DMS 273 treated with DMSO at 0.1 percent for 48 hours (cell line): ENCODE data around the gene NKX6-1.

Experiments
- DNase-seq: peaks from one replicate; lab custom pipeline; 2025; lab: John Stamatoyannopoulos, UW

Gene NKX6-1

GRCh38 chr4:84498935-84499623 lies at the start of gene NKX6-1:
TSS of gene NKX6-1 (minus strand) at chr4:84499292. CDS start at chr4:84498228, 1,064 bp downstream.
- peak; percentile 67 for DNase-seq

- DNase-seq, result no peak
Observed at GRCh38 chr4:84547211-84547610, 48.1 kb upstream of the NKX6-1 start.

GRCh38 chr4:84545093-84545492 lies 46.0 kb upstream of the NKX6-1 start:
- no peak for DNase-seq

GRCh38 chr4:84535901-84536300 lies 36.8 kb upstream of the NKX6-1 start:
- DNase-seq, result no peak

GRCh38 chr4:84531689-84532088 lies 32.6 kb upstream of the NKX6-1 start:
- no peak for DNase-seq

GRCh38 chr4:84530871-84531270 lies 31.8 kb upstream of the NKX6-1 start:
- DNase-seq, result no peak

- DNase-seq, result no peak
Observed at GRCh38 chr4:84530454-84530853, 31.4 kb upstream of the NKX6-1 start.

GRCh38 chr4:84529169-84529751 lies 30.2 kb upstream of the NKX6-1 start:
- no peak for DNase-seq

- DNase-seq, result no peak
Observed at GRCh38 chr4:84527391-84527790, 28.3 kb upstream of the NKX6-1 start.

- no peak for DNase-seq
Observed at GRCh38 chr4:84515075-84515474, 16.0 kb upstream of the NKX6-1 start.

GRCh38 chr4:84512277-84512676 lies 13.2 kb upstream of the NKX6-1 start:
- no peak for DNase-seq

- DNase-seq, result no peak
Observed at GRCh38 chr4:84511703-84512102, 12.6 kb upstream of the NKX6-1 start.

GRCh38 chr4:84507941-84508340 lies 8.8 kb upstream of the NKX6-1 start:
- DNase-seq, result no peak

GRCh38 chr4:84504821-84505220 lies 5.7 kb upstream of the NKX6-1 start:
- no peak for DNase-seq

- DNase-seq, result peak; percentile 32
Observed at GRCh38 chr4:84503495-84504437, 4.7 kb upstream of the NKX6-1 start.

- no peak for DNase-seq
Observed at GRCh38 chr4:84502955-84503373, 3.9 kb upstream of the NKX6-1 start.

- DNase-seq, result no peak
Observed at GRCh38 chr4:84502333-84502954, 3.4 kb upstream of the NKX6-1 start.

GRCh38 chr4:84501721-84502267 lies 2.7 kb upstream of the NKX6-1 start:
- no peak for DNase-seq

- no peak for DNase-seq
Observed at GRCh38 chr4:84501202-84501503, 2.1 kb upstream of the NKX6-1 start.

- no peak for DNase-seq
Observed at GRCh38 chr4:84500386-84501201, 1.5 kb upstream of the NKX6-1 start.

- peak; percentile 53 for DNase-seq
Observed at GRCh38 chr4:84499624-84499982, 511 bp upstream of the NKX6-1 start.
